Activated naive CD4-positive, alpha-beta T cell treated with anti-CD3 and anti-CD28 coated beads for 36 hours (primary cell): ENCODE measurements around the gene PPP2R3B. TPM values are rescaled to one million over a fixed set of nuclear protein-coding genes. Genes with fewer than 3 reads are reported as not detected.
A peak's percentile ranks its signal among the peaks of the same experiment; 100 is the strongest.
"Not testable (repeated sequence)": the region's sequence is repeated elsewhere in the genome, so short reads cannot be mapped to it uniquely, and the experiment has no call there.

Experiments
- CTCF ChIA-PET: fragments of 350-600 bp; sonication (Branson Sonifier 250); formaldehyde crosslinking; loops from one replicate; lab custom pipeline; 2021; ENCODE audit warnings: antibody characterized with exemption; lab: Charles Lee
- DNase-seq: peaks from one replicate; pipeline ENCODE4 v3.0.0-alpha.2; 2020
- H3K27ac Mint-ChIP-seq: one replicate; pipeline ENCODE4 v1.8.0; 2021; ENCODE audit warnings: mild to moderate bottlenecking, mixed read lengths
- H3K27me3 Mint-ChIP-seq: one replicate; pipeline ENCODE4 v1.8.0; 2021; ENCODE audit warnings: low read depth, mixed read lengths
- H3K36me3 Mint-ChIP-seq: one replicate; pipeline ENCODE4 v1.8.0; 2021; ENCODE audit warnings: low read depth, mixed read lengths
- H3K4me1 Mint-ChIP-seq: one replicate; pipeline ENCODE4 v1.8.0; 2021; ENCODE audit warnings: low read depth, mixed read lengths
- H3K4me3 Mint-ChIP-seq: one replicate; pipeline ENCODE4 v1.8.0; 2021; ENCODE audit warnings: mild to moderate bottlenecking, moderate library complexity, mixed read lengths
- H3K9me3 Mint-ChIP-seq: one replicate; pipeline ENCODE4 v1.8.0; 2021; ENCODE audit warnings: mixed read lengths
- intact Hi-C: fragments of 100-400 bp; cut with micrococcal nuclease; formaldehyde crosslinking; loops from one replicate; pipeline ENCODE4 v1.15.1; 2023
- total RNA-seq, 2 experiments: library from RNA; stranded (reverse); gene quantifications; one replicate each; pipeline ENCODE4 v1.2.3, GENCODE V29; 2021

PPP2R3B gene
- total RNA-seq, 2 experiments from 2014 or later, result 33.8 to 37.2 TPM

DNA sequence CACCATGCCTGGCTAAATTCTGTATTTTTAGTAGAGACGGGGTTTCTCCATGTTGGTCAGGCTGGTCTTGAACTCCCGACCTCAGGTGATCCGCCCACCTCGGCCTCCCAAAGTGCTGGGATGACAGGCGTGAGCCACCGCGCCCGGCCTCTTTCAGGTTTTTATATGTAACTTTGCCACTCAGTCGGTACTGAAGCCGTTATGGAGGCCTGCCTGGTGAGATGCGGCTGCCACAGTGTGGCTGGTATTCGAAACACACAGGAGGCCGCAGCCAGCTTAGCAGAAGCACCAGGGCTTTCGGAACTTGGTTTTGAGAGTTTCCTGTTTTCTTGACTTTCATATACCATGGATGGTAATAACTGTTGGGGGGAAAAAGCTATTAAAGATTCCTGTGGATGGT is 62.0 kb downstream of the PPP2R3B start:
- H3K4me3 Mint-ChIP-seq, DNase-seq, H3K27me3 Mint-ChIP-seq, CTCF ChIA-PET, H3K36me3 Mint-ChIP-seq, H3K9me3 Mint-ChIP-seq, H3K27ac Mint-ChIP-seq, intact Hi-C loops: not testable (repeated sequence)
- H3K4me1 Mint-ChIP-seq, result peaks cover 16% of the 10 kb centered on the region

DNA sequence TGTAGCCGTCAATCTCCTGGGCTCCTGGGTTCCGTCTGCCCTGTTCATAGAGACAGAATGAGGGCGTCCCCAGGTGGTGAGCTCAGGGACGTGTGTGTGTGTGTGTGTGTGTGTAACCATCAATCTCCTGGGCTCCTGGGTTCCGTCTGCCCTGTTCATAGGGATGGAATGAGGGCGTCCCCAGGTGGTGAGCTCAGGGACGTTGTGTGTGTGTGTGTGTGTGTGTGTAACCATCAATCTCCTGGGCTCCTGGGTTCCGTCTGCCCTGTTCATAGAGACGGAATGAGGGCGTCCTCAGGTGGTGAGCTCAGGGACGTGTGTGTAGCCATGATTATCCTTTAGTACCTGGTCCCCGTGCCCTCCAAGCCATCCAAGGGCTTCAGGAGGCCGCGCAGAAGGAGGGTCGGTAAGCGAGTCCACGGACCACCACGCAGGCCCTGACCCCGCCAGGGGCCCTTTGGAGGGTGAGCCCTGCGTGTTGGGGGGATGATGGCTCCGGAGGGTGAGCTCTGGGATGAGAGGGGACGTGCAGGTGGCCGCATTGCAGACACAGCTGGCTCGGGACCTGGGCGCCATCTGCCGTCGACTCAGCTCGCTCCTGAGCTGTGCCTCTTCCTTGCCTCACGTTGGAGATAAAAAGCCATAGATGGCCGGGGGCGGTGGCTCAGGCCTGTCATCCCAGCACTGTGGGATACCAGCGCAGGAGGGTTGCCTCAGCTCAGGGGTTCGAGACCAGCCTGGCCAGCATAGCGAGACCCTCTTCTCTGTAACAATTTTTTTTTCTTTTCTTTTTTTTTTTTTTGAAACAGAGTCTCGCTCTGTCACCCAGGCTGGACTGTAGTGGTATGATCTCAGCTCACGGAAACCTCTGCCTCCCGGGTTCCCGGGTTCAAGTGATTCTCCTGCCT is 62.7 kb downstream of the PPP2R3B start:
- CTCF ChIA-PET, result no interaction called here

DNA sequence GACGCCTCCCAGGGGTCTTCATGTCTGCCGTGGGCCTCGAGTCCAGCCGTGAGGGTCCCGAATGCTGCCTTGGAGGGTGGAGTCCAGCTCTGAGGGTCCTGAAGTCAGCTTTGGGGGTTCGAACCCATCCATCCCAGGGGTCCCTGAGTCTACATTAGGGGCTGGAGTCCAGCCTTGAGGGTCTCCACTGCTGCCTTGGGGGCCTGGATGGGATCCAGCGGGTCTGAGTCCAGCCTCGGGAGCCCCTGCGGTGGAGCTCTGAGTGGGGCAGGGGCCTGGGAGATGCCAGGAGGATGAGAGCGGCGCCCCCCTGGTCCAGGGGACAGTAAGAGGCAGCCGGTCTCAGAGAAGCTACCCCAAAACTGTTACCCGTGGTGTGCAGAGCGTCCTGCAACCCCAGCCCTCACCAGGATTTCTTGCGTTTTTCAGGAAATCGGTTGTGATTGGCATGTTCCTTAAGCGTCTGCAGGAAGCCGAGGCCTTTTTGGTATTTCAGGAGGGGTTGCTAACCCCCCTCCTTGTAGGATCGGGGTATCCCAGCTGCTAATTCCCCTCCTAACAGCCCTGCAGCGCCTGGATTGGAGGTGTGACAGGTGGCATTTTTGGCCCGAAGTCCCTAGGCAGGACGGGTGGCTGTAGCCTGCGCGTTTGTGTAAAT is 66.5 kb downstream of the PPP2R3B start:
- H3K4me3 Mint-ChIP-seq, result peak overlapping the region; percentile 81
- no peaks in the 10 kb centered on the region for H3K27me3 Mint-ChIP-seq
- intact Hi-C loops, result no loop called here
- CTCF ChIA-PET, result no interaction called here
- H3K4me1 Mint-ChIP-seq, result peaks cover 20% of the 10 kb centered on the region
- no peak for DNase-seq
- H3K36me3 Mint-ChIP-seq, result no peaks in the 10 kb centered on the region
- H3K27ac Mint-ChIP-seq, result peak overlapping the region; percentile 69
- no peaks in the 10 kb centered on the region for H3K9me3 Mint-ChIP-seq

More for the DNA sequence above, 62.7 kb downstream of the PPP2R3B start:
- intact Hi-C loops, result no loop called here
- Mint-ChIP-seq H3K27ac (no peak overlapping the region), H3K9me3 (no peaks in the 10 kb centered on the region), H3K4me3 (peak overlapping the region; percentile 1), H3K4me1 (peaks cover 16% of the 10 kb centered on the region), H3K36me3 (no peaks in the 10 kb centered on the region), H3K27me3 (no peaks in the 10 kb centered on the region)
- peak; percentile 66 for DNase-seq

DNA sequence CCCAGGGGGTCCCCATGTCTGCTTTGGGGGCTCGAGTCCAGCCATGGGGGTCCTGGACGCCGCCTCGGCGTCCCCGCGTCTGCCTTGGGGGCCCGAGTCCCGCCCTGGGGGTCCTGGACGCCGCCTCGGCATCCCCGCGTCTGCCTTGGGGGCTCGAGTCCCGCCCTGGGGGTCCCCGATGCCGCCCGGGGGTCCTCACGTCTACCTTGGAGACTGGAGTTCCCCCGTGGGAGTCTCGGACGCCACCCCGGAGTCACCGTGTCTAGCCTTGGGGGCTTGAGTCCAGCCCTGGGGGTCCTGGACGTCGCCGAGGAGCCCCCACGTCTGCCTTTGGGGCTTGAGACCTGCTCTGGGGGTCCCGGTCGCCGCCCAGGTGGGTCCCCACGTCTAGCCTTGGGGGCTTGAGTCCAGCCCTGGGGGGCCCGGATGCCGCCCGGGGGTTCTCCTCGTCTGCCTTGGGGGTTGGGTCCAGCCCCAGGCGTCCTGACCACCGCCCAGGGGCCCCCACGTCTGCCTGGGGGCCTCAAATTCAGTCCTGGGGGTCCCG is 67.1 kb downstream of the PPP2R3B start:
- intact Hi-C loops, result loop anchor here (2.0 kb wide), 1 partner anchor 37 kb away; no protein-coding TSS in a partner anchor
- no peak for DNase-seq
- Mint-ChIP-seq H3K4me1 (peaks cover 18% of the 10 kb centered on the region), H3K27ac (no peak overlapping the region), H3K4me3 (peak overlapping the region; percentile 81), H3K27me3 (no peaks in the 10 kb centered on the region), H3K36me3 (no peaks in the 10 kb centered on the region), H3K9me3 (no peaks in the 10 kb centered on the region)
- CTCF ChIA-PET, result no interaction called here

DNA sequence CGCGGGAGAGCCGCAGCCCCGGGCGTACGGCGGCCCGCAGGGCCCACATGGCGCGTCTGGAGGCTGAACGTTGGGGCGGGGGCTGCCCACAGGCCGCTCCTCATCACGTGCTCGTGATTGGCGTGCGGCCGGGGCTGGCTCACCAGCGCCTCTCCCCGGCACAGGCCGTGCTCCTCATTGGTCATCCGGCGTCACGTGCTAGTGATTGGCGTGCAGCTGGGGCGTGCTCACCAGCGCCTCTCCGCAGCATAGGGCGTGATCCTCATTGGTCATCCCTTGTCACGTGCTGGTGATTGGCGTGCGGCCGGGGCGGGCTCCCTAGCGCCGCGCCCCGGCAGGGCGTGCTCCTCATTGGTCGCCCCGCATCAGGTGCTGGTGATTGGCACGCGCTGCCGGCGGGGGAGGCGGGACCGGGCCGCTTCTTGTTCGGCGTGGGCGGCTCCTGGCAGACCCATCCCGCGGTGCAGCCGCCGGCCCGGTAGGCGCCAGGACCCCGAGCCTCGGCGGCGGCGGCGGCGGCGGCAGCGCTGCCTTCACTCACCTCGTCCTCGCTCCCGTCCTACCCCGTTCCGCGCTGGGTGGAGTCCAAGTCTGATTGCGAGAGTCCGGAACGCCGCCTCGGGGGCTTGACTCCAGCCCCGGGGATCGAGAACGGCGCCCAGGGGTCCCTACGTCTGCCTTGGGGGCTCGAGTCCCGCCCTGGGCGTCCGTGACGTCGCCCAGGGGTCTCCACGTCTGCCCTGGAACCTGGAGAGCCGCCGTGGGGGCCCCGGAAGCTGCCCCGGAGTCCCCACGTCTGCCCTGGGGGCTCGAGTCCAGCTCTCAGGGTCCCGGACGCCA is 67.7 kb downstream of the PPP2R3B start, which contains the start of gene GTPBP6:
Gene GTPBP6, minus strand, starts transcription at position 58 of the 840 bp plus-strand sequence. Its CDS starts 9 bp downstream, at position 49.
- peak; percentile 99 for DNase-seq
- peak within 1 kb of the TSS; percentile 98 for H3K27ac Mint-ChIP-seq
- H3K4me3 Mint-ChIP-seq, result peak within 1 kb of the TSS; percentile 90
- H3K9me3 Mint-ChIP-seq, result no peaks in the 10 kb centered on the region
- CTCF ChIA-PET, result no interaction called here
- intact Hi-C loops, result loop anchor here (1.0 to 2.0 kb wide), 5 partner anchors 36 to 1134 kb away; partner anchors contain the start of gene SLC25A6
- no peaks in the 10 kb centered on the region for H3K36me3 Mint-ChIP-seq
- no peaks in the 10 kb centered on the region for H3K27me3 Mint-ChIP-seq
- peaks cover 18% of the 10 kb centered on the region for H3K4me1 Mint-ChIP-seq

DNA sequence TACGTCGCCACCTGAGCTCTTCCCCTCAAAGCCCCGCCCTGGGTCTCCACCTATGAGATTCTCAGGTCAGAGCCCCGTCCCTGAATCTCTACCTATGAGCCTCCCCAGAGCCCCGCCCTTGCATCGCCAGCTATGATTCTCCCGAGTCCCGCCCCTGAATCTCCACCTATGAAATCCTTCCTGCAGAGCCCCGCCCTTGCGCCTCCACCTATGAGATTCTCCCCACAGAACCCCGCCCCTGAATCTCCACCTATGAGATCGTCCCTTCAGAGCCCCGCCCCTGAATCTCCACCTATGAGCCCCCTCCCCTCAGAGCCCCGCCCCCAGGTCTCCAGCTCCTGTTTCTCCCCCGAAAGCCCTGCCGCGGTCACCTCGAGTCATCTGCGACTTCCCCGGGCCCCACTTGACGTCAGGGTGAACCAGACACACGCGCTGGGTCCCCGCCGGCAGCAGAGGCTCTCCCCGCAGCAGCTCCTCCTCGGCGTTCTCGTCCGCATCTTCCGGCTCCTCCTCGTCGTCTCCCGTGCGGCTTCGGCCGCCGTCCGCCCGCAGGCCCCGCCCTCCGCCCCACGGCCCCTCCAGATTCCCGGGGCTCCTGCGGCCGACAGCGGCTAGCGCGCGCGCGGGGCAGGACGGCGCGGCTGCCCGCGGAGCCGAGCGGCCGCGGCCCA is 68.5 kb downstream of the PPP2R3B start:
- Mint-ChIP-seq H3K36me3 (peaks cover 2% of the 10 kb centered on the region), H3K27me3 (no peaks in the 10 kb centered on the region), H3K9me3 (no peaks in the 10 kb centered on the region), H3K4me3 (peak overlapping the region; percentile 90), H3K4me1 (peaks cover 15% of the 10 kb centered on the region), H3K27ac (peak overlapping the region; percentile 98)
- intact Hi-C loops, result loop anchor here (1.0 to 2.0 kb wide), 5 partner anchors 35 to 1135 kb away; partner anchors contain the start of gene SLC25A6
- DNase-seq, result peak; percentile 99
- CTCF ChIA-PET, result no interaction called here

DNA sequence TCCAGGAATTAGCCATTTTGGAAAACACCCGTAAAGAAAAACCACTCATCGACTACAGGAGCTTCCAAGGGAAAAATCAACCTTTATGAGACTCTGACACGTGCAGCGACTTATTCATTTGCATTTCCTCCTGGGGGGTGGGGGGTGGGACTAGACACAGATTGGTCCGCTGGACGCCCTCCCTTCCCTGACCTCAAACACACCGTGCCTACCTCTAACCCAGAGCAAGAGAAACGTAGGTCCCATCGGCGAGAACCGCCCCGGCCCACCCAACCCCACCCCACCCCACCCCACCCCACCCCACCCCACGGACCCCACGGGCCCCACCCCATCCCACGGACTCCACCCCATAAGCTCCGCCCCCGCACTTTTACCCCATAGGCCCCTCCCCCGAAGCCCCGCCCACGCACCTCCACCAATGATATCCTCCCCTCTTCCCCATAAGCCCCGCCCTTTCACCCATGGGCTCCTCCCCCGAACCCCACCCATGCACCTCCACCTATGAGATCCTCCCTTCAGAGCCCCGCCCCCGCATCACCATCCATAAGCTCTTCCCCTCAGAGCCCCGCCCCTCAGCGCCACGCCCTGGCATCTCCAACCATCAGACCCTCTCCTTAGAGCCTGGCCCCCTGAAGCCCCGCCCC is 69.2 kb downstream of the PPP2R3B start:
- no peaks in the 10 kb centered on the region for H3K9me3 Mint-ChIP-seq
- peaks cover 11% of the 10 kb centered on the region for H3K4me1 Mint-ChIP-seq
- H3K4me3 Mint-ChIP-seq, result peak overlapping the region; percentile 90
- H3K36me3 Mint-ChIP-seq, result peaks cover 2% of the 10 kb centered on the region
- H3K27me3 Mint-ChIP-seq, result no peaks in the 10 kb centered on the region
- CTCF ChIA-PET, result no interaction called here
- no peak for DNase-seq
- peak overlapping the region; percentile 98 for H3K27ac Mint-ChIP-seq
- intact Hi-C loops, result loop anchor here (1.0 to 2.0 kb wide), 5 partner anchors 34 to 1136 kb away; partner anchors contain the start of gene SLC25A6

DNA sequence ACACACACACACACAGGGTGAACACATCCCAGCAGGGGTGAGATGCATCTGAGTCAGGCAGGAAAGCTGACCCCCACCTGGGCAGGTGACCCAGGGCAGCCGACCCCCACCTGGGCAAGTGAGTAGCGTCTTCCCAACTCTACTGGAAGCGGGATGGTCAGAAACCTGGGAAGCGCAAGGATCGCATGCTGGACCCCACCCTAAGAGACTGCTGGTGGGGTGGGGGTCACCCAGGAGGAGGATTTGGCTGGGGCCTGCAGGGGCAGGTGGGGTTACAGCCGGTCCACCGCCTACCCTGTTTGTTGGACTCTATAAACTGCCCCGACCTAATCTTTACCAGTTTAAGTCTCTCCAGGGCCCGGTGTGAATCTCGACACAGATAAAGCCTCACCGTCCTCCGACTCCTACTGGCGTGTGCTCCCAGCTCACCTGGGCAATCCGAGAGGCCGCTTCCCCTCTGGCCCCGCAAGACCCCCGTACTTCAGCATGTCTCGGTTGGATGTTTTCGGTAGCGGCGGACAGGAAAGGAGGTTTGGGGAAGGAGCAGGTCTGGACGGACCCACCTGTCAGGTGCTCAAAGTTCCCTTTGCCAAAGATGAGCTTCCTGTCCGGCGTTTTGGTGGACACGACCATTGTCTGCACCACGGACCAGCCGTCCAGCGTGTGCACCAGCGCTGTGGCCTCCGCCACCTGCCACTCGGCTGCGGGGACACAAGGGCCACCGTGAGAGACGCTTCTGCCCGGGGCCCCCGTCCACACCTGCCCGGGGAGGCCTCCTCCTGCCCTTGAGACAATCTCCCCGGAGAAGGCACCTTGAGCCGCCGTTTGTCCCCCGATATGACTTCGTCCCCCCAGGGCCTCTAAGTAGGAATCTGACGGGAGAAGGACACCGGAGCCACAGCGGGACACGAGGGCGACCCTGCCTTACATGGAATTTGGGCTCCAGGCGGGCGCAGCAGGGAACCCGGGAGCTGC is 70.1 kb downstream of the PPP2R3B start:
- peaks cover 9% of the 10 kb centered on the region for H3K4me1 Mint-ChIP-seq
- no peak for DNase-seq
- no peaks in the 10 kb centered on the region for H3K27me3 Mint-ChIP-seq
- peak overlapping the region; percentile 18 for H3K27ac Mint-ChIP-seq
- CTCF ChIA-PET, result no interaction called here
- intact Hi-C loops, result no loop called here
- peaks cover 10% of the 10 kb centered on the region for H3K36me3 Mint-ChIP-seq
- H3K4me3 Mint-ChIP-seq, result peak overlapping the region; percentile 47
- no peaks in the 10 kb centered on the region for H3K9me3 Mint-ChIP-seq

DNA sequence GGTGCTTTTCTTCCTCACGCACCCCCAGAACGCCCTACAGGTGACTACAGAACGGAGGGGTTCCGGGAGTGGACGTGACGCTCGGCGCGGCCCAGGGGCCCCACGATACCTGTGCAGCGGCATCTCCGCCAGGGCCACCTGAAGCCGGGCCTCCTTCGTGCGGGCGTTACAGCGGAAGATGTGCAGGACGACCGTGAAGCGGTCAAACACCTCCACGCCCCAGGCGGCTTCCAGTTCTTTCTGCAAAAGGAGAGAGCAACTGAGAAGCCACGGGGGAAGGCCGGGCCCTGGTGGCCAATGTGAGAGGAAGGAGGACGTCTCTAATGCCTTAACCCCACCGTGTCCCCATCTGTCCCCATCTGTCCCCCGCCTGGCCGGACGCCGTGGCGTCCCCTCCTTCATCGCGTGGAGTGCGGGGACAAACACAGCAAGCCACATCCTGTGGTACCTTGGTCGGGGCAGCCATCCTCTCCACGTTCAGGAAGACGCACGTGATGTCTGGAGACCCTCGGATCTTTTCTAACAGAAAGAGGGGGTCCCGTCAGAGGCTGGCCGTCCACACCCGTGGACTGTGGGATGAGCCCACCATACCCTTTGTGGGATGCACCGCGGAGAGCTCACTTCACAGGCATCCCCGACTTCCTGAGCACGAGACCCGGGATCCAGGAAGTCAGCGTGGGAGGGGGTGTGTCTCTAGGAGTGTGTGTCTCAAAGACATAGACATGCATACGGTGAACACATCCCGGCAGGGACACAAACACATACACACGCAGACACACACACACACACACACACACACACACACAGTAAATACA is 71.7 kb downstream of the PPP2R3B start:
- no peak for DNase-seq
- Mint-ChIP-seq H3K9me3 (no peaks in the 10 kb centered on the region), H3K4me3 (no peak overlapping the region), H3K27me3 (no peaks in the 10 kb centered on the region), H3K4me1 (peaks cover 4% of the 10 kb centered on the region), H3K27ac (no peak overlapping the region), H3K36me3 (peaks cover 12% of the 10 kb centered on the region)
- CTCF ChIA-PET, result no interaction called here
- intact Hi-C loops, result no loop called here

DNA sequence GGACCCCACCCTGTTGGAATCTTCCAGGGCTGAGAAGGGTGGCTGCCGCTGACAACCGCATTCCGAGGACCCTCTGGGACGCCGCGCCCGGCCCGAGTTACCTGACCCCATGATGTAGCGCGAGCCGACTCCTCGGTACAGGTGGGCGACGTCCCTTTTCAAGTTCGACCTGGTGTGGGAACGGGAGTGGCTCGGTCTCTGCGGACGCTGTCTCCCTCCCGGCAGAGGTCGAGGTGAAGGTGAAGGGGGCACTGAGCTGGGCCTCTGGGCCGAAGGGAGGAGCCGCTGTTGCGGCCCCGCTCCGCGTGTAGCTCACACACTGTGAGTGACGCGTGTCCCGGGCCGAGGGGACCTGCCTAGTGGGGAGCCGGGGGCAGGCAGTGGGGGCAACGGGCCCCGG is 72.7 kb downstream of the PPP2R3B start:
- Mint-ChIP-seq H3K27me3 (no peaks in the 10 kb centered on the region), H3K9me3 (no peaks in the 10 kb centered on the region)

More for the DNA sequence above, 72.7 kb downstream of the PPP2R3B start:
- Mint-ChIP-seq H3K36me3 (peaks cover 15% of the 10 kb centered on the region), H3K27ac (no peak overlapping the region), H3K4me3 (no peak overlapping the region), H3K4me1 (peaks cover 4% of the 10 kb centered on the region)
- intact Hi-C loops, result no loop called here
- no peak for DNase-seq
- CTCF ChIA-PET, result no interaction called here
